Thoracic aorta (tissue), 2 donors: Measurements from ENCODE around the gene RFTN1. TPM values are rescaled to one million over a fixed set of nuclear protein-coding genes. Genes with fewer than 3 reads are reported as not detected.

Experiments
- ATAC-seq: fragments of 150-250 bp; one replicate; pipeline ENCODE4 v1.8.0; 2017; ENCODE audit warnings: low read depth; ENCODE audit not compliant: insufficient number of reproducible peaks, low FRiP score
- DNase-seq: peaks from one replicate; pipeline ENCODE4 v3.0.0-alpha.2; 2020; ENCODE audit warnings: low spot score
- H3K27ac ChIP-seq, 2 donors: fragments of 200-600 bp; sonication (generic); 1 replicate in 1 of 2; 2 replicates in 1 of 2; pipeline ENCODE4 v1.5.1; 2016; ENCODE audit warnings: mild to moderate bottlenecking in 2 of 2, moderate library complexity in 2 of 2
- H3K27me3 ChIP-seq: fragments of 200-600 bp; sonication (generic); replicated peaks from 2 replicates; pipeline ENCODE4 v1.6.0; 2016; ENCODE audit warnings: mild to moderate bottlenecking; ENCODE audit not compliant: insufficient read depth
- H3K36me3 ChIP-seq: fragments of 200-600 bp; sonication (generic); one replicate; pipeline ENCODE4 v1.5.1; 2016
- H3K4me1 ChIP-seq, 2 donors: fragments of 200-600 bp; sonication (generic); 1 replicate in 1 of 2; 2 replicates in 1 of 2; pipeline versions ENCODE4 v1.5.1 to v1.6.0; 2016; ENCODE audit warnings: low read depth in 2 of 2, mild to moderate bottlenecking in 1 of 2; ENCODE audit not compliant: control insufficient read depth in 1 of 2
- H3K4me3 ChIP-seq: fragments of 200-600 bp; sonication (generic); 2 replicates; pipeline ENCODE4 v1.5.1; 2016; ENCODE audit warnings: mild to moderate bottlenecking
- H3K9me3 ChIP-seq: fragments of 200-600 bp; sonication (generic); 2 replicates; pipeline ENCODE4 v1.5.1; 2016
- CTCF ChIP-seq: fragments of 200-600 bp; sonication (generic); IDR thresholded peaks from one replicate; pipeline ENCODE4 v1.5.1; 2019; ENCODE audit warnings: antibody characterized with exemption
- total RNA-seq, 2 donors: library from RNA; depleted of rRNA; stranded (reverse); fragments of >200 nt; gene quantifications; one replicate each; pipeline versions ENCODE4 v1.1.0 to v1.2.3, GENCODE V29; 2016

Gene RFTN1
- total RNA-seq, 2 donors from 2014 or later, result 69.7 to 108 TPM

DNA sequence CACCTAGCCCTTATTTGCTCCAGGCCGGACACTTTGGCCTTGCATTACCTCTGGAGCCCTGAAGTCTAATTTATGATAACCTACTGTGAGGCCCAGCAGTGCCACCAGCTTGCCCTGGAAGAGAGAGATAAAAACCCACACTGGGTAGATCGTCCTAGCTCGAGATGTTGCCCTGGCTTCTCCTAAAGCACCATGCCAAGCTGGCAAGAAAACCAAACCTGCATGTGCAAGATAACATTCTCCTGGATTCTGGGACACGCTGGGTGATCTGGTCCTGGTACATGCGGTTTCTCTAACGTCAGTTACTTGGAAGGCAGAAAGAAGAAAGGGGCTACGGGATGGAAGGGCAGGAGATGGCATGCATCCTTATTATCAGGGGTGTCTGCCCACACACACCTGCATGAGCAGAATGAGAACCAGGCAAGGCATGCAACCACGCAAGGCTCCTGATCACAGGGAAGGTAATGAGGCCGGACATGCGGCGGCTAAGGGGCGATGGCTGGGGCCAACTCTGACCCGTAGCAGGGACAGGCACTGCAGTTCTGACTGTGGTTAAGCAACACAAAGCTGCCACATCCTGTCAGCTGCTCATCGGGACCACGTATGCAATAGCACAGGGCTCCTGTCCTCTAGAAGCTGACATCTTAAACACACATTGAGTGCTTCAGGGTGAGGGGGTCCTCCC, 175.5 kb downstream of the RFTN1 start:
- peak overlapping the region; percentile 42 to 45 for H3K27ac ChIP-seq
- no peak for TF ChIP-seq CTCF
- H3K4me3 ChIP-seq, result no peak overlapping the region
- peaks cover 16 to 37% of the 10 kb centered on the region in 2 donors for H3K4me1 ChIP-seq
- no peaks in the 10 kb centered on the region for H3K36me3 ChIP-seq
- ATAC-seq (no peak), DNase-seq (no peak)
- no peaks in the 10 kb centered on the region for H3K9me3 ChIP-seq
- no peaks in the 10 kb centered on the region for H3K27me3 ChIP-seq

GRCh38 chr3:16336825-16337224, 176.7 kb downstream of the RFTN1 start:
- peaks cover 17 to 46% of the 10 kb centered on the region in 2 donors for H3K4me1 ChIP-seq
- ATAC-seq, result no peak
- no peak for TF ChIP-seq CTCF
- no peak for DNase-seq
- no peaks in the 10 kb centered on the region for H3K36me3 ChIP-seq
- H3K27ac ChIP-seq, result peak overlapping the region in 1 of 2 donors; percentile 29
- H3K9me3 ChIP-seq, result no peaks in the 10 kb centered on the region
- no peak overlapping the region for H3K4me3 ChIP-seq
- no peaks in the 10 kb centered on the region for H3K27me3 ChIP-seq

DNA sequence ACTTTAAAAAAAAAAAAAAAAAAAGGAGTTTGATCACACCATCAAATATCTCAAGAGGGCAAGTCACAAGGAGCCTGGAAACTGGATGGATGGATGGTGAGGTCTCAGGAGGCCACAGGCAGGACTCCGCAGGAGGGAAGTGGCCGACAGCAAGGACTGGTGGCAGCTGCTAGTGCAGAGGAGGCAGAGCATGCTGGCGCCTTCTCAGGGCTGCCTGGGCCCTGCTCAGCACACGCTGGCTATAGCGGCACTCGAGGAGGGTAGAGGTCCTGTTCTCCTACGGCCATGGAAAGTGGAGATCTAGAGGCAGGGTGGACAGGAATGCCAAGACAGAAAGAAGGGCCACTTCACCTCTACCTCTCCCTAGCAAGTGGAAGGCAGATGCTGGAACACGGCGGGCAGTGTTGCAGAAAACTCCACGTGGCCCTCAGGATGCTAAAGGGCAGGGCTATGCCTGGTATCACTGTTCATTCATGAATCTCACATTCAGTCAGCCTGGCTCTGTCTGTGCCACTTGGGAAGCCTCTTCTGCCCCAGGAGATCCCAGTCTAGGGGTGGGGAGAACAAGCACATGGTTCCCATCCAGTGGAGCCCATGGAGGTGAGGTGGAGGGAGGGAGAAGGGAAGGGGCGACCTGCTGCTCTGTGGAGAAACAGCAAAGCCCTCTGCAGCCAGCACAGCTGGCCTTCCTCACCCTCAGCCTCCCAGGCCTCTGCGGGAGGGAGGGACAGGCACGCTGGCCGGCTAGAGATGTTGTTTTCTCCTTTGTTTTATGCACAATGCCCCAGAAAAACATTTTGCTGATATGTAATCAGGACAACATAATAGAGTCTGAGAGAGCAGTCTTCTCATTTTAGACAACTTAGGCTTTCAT, 177.5 kb downstream of the RFTN1 start:
- H3K4me3 ChIP-seq, result no peak overlapping the region
- no peaks in the 10 kb centered on the region for H3K9me3 ChIP-seq
- no peak for DNase-seq
- peak overlapping the region; percentile 9 to 49 for H3K27ac ChIP-seq
- no peak for TF ChIP-seq CTCF
- H3K36me3 ChIP-seq, result no peaks in the 10 kb centered on the region
- H3K27me3 ChIP-seq, result no peaks in the 10 kb centered on the region
- peaks cover 17 to 46% of the 10 kb centered on the region in 2 donors for H3K4me1 ChIP-seq
- no peak for ATAC-seq

GRCh38 chr3:16335333-16335732, 178.2 kb downstream of the RFTN1 start:
- Histone ChIP-seq H3K36me3 (no peaks in the 10 kb centered on the region), H3K9me3 (no peaks in the 10 kb centered on the region), H3K27me3 (no peaks in the 10 kb centered on the region), H3K4me1 (peaks cover 17 to 46% of the 10 kb centered on the region in 2 donors), H3K27ac (peak overlapping the region; percentile 8 to 49), H3K4me3 (no peak overlapping the region)
- no peak for ATAC-seq
- no peak for DNase-seq
- TF ChIP-seq CTCF, result no peak

GRCh38 chr3:16334909-16335308, 178.6 kb downstream of the RFTN1 start:
- H3K36me3 ChIP-seq, result no peaks in the 10 kb centered on the region
- H3K27ac ChIP-seq, result peak overlapping the region; percentile 8 to 49
- no peaks in the 10 kb centered on the region for H3K9me3 ChIP-seq
- no peak for TF ChIP-seq CTCF
- no peaks in the 10 kb centered on the region for H3K27me3 ChIP-seq
- ATAC-seq, result no peak
- no peak overlapping the region for H3K4me3 ChIP-seq
- no peak for DNase-seq
- H3K4me1 ChIP-seq, result peaks cover 17 to 46% of the 10 kb centered on the region in 2 donors
